ENCODE results near the gene GLG1. TPM values are rescaled to one million over a fixed set of nuclear protein-coding genes. Genes with fewer than 3 reads are reported as not detected.
A peak's percentile ranks its signal among the peaks of the same experiment; 100 is the strongest.

The GLG1 gene
- total RNA-seq, 3 donors from 2014 or later (not counting 1 experiment from before 2014, with no cell fraction given), result 184 to 225 (median 188) TPM

DNA sequence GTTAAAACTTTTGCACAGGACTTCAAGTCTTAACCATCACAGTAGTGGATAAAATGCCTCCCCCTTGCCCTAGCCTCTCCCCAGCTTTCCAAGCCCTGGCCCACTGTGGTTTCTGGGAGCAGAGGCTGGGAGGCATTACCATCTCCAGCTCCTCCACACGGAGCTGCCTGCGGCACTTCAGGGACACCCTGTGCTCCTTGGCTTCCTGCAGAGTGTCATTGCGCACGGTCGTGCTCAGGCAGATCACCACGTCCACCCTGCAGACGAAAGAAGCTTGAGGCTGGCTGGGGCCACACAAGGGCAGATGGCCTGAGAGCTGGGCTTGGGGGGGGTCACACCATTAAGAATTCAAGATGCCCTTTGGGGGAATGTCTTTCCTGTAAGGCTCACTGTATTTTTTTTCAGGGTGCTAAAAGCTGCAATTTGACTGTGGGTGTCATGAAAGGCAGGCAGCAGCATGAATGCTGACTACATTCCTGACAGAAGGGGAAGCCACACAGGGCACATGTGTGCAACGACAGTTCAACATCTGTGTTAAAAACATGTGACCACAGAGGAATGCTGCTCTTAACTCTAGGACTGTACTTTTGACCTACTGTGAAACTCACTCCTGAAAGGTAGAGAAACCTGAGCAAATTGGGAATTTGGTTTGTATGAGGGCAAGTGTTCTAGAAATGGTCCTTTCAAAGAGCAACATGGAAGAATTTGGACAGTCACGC lies 137.9 kb downstream of the GLG1 start:
- peaks cover 13% of the 10 kb centered on the region for H3K36me3 Mint-ChIP-seq
- H3K27ac Mint-ChIP-seq, result no peak overlapping the region

GRCh38 chr16:74466872-74467271 lies 140.0 kb downstream of the GLG1 start:
- Histone ChIP-seq H3K27ac (ENCODE audit: low read length) (no peak overlapping the region), H3K27me3 (ENCODE audit: control insufficient read depth, insufficient read depth, low read length) (no peaks in the 10 kb centered on the region), H3K4me1 (ENCODE audit: control insufficient read depth, insufficient read depth, low read length) (no peaks in the 10 kb centered on the region), H3K4me3 (ENCODE audit: low read length) (no peak overlapping the region), H3K9me3 (ENCODE audit: control insufficient read depth, insufficient read depth, low read length) (no peaks in the 10 kb centered on the region), H3K36me3 (ENCODE audit: control insufficient read depth, insufficient read depth, low read length) (peaks cover 89% of the 10 kb centered on the region)
- H3K27ac Mint-ChIP-seq, result peak overlapping the region in 1 of 2 donors; percentile 23
- H3K4me3 Mint-ChIP-seq, result no peak overlapping the region
- intact Hi-C loops (cut with micrococcal nuclease), result no loop called here
- no peaks in the 10 kb centered on the region for H3K4me1 Mint-ChIP-seq
- TF ChIP-seq, protein P1, sequence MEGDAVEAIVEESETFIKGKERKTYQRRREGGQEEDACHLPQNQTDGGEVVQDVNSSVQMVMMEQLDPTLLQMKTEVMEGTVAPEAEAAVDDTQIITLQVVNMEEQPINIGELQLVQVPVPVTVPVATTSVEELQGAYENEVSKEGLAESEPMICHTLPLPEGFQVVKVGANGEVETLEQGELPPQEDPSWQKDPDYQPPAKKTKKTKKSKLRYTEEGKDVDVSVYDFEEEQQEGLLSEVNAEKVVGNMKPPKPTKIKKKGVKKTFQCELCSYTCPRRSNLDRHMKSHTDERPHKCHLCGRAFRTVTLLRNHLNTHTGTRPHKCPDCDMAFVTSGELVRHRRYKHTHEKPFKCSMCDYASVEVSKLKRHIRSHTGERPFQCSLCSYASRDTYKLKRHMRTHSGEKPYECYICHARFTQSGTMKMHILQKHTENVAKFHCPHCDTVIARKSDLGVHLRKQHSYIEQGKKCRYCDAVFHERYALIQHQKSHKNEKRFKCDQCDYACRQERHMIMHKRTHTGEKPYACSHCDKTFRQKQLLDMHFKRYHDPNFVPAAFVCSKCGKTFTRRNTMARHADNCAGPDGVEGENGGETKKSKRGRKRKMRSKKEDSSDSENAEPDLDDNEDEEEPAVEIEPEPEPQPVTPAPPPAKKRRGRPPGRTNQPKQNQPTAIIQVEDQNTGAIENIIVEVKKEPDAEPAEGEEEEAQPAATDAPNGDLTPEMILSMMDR (IDR thresholded peaks at IDR 0.05), result no peak
- no peak for ATAC-seq
- H3K9me3 Mint-ChIP-seq, result no peaks in the 10 kb centered on the region
- H3K27me3 Mint-ChIP-seq (ENCODE audit: low read depth in 2 of 2), result no peaks in the 10 kb centered on the region
- peaks cover 13% of the 10 kb centered on the region for H3K36me3 Mint-ChIP-seq
- peak in 1 of 2 donors; percentile 11 for DNase-seq
- 84% methylated on average over 5 of the region's 5 CpGs for WGBS (ENCODE audit: insufficient coverage)

More for the DNA sequence above, 137.9 kb downstream of the GLG1 start:
- ATAC-seq (no peak), DNase-seq (no peak)
- TF ChIP-seq, protein P1 (IDR thresholded peaks at IDR 0.05), result no peak
- no peaks in the 10 kb centered on the region for H3K27me3 Mint-ChIP-seq (ENCODE audit: low read depth in 2 of 2)
- H3K4me3 Mint-ChIP-seq, result no peak overlapping the region
- WGBS (ENCODE audit: insufficient coverage), result 96% methylated on average over 9 of the region's 9 CpGs
- Histone ChIP-seq H3K9me3 (ENCODE audit: control insufficient read depth, insufficient read depth, low read length) (no peaks in the 10 kb centered on the region), H3K27ac (ENCODE audit: low read length) (no peak overlapping the region), H3K4me1 (ENCODE audit: control insufficient read depth, insufficient read depth, low read length) (no peaks in the 10 kb centered on the region), H3K36me3 (ENCODE audit: control insufficient read depth, insufficient read depth, low read length) (peaks cover 85% of the 10 kb centered on the region), H3K27me3 (ENCODE audit: control insufficient read depth, insufficient read depth, low read length) (no peaks in the 10 kb centered on the region), H3K4me3 (ENCODE audit: low read length) (no peak overlapping the region)
- intact Hi-C loops (cut with micrococcal nuclease), result no loop called here
- H3K4me1 Mint-ChIP-seq, result no peaks in the 10 kb centered on the region
- no peaks in the 10 kb centered on the region for H3K9me3 Mint-ChIP-seq

- WGBS (ENCODE audit: insufficient coverage), result 96% methylated on average over 3 of the region's 6 CpGs
Observed at GRCh38 chr16:74465851-74466685, 140.8 kb downstream of the GLG1 start.

More at GRCh38 chr16:74465851-74466685, 140.8 kb downstream of the GLG1 start:
- intact Hi-C loops (cut with micrococcal nuclease), result no loop called here
- no peaks in the 10 kb centered on the region for H3K27me3 ChIP-seq (ENCODE audit: control insufficient read depth, insufficient read depth, low read length)
- H3K36me3 Mint-ChIP-seq, result peaks cover 13% of the 10 kb centered on the region
- no peaks in the 10 kb centered on the region for H3K27me3 Mint-ChIP-seq (ENCODE audit: low read depth in 2 of 2)
- H3K27ac Mint-ChIP-seq, result peak overlapping the region in 1 of 2 donors; percentile 23
- TF ChIP-seq, protein P1 (IDR thresholded peaks at IDR 0.05), result no peak
- DNase-seq, result no peak
- no peak overlapping the region for H3K27ac ChIP-seq (ENCODE audit: low read length)
- no peaks in the 10 kb centered on the region for H3K9me3 ChIP-seq (ENCODE audit: control insufficient read depth, insufficient read depth, low read length)
- H3K4me1 Mint-ChIP-seq, result no peaks in the 10 kb centered on the region
- no peak overlapping the region for H3K4me3 Mint-ChIP-seq
- no peaks in the 10 kb centered on the region for H3K4me1 ChIP-seq (ENCODE audit: control insufficient read depth, insufficient read depth, low read length)
- H3K4me3 ChIP-seq (ENCODE audit: low read length), result no peak overlapping the region
- H3K9me3 Mint-ChIP-seq, result no peaks in the 10 kb centered on the region
- H3K36me3 ChIP-seq (ENCODE audit: control insufficient read depth, insufficient read depth, low read length), result peaks cover 85% of the 10 kb centered on the region
- ATAC-seq, result no peak

Measured in natural killer cell (primary cell).